Nephron progenitor cell (in vitro differentiated cells): ENCODE results near the gene RAPH1.

Source experiments
- DNase-seq: peaks from one replicate; pipeline ENCODE4 v3.0.0; 2021
- H3K27ac Mint-ChIP-seq: 2 replicates; pipeline ENCODE4 v1.8.0; 2021; ENCODE audit warnings: mild to moderate bottlenecking, moderate library complexity, mixed read lengths
- H3K27me3 Mint-ChIP-seq: 2 replicates; pipeline ENCODE4 v1.8.0; 2021; ENCODE audit warnings: mild to moderate bottlenecking, low read depth, mixed read lengths; ENCODE audit not compliant: poor library complexity
- H3K36me3 Mint-ChIP-seq: 2 replicates; pipeline ENCODE4 v1.8.0; 2021; ENCODE audit warnings: low read depth, mixed read lengths
- H3K4me1 Mint-ChIP-seq: 2 replicates; pipeline ENCODE4 v1.8.0; 2021; ENCODE audit warnings: mixed read lengths
- H3K4me3 Mint-ChIP-seq: 2 replicates; pipeline ENCODE4 v1.8.0; 2021; ENCODE audit warnings: mild to moderate bottlenecking, moderate library complexity, mixed read lengths
- H3K9me3 Mint-ChIP-seq: 2 replicates; pipeline ENCODE4 v1.8.0; 2021; ENCODE audit warnings: mild to moderate bottlenecking, moderate library complexity, mixed read lengths
- CTCF ChIP-seq: fragments of 200-600 bp; sonication (generic); IDR thresholded peaks from 2 replicates; pipeline ENCODE4 v1.5.0; 2021; ENCODE audit warnings: antibody characterized with exemption

Gene RAPH1

GRCh38 chr2:203359450-203359849, 175.7 kb downstream of the RAPH1 start:
- no peak for DNase-seq
- peaks cover 33% of the 10 kb centered on the region for H3K9me3 Mint-ChIP-seq
- TF ChIP-seq CTCF: no peak
- peaks cover 24% of the 10 kb centered on the region for H3K4me1 Mint-ChIP-seq
- no peak overlapping the region for H3K4me3 Mint-ChIP-seq
- peaks cover 3% of the 10 kb centered on the region for H3K27me3 Mint-ChIP-seq
- H3K27ac Mint-ChIP-seq: no peak overlapping the region
- peaks cover 65% of the 10 kb centered on the region for H3K36me3 Mint-ChIP-seq

GRCh38 chr2:203354966-203355365, 180.1 kb downstream of the RAPH1 start:
- DNase-seq: no peak
- Mint-ChIP-seq H3K27me3 (peaks cover 3% of the 10 kb centered on the region), H3K4me1 (peaks cover 7% of the 10 kb centered on the region), H3K27ac (peak overlapping the region; percentile 89), H3K36me3 (peaks cover 83% of the 10 kb centered on the region), H3K9me3 (peaks cover 33% of the 10 kb centered on the region), H3K4me3 (no peak overlapping the region)
- no peak for TF ChIP-seq CTCF

GRCh38 chr2:203352604-203353255, 182.4 kb downstream of the RAPH1 start:
- Mint-ChIP-seq H3K36me3 (peaks cover 82% of the 10 kb centered on the region), H3K9me3 (peaks cover 14% of the 10 kb centered on the region), H3K27ac (no peak overlapping the region), H3K27me3 (peaks cover under 1% of the 10 kb centered on the region), H3K4me3 (no peak overlapping the region), H3K4me1 (no peaks in the 10 kb centered on the region)
- DNase-seq: no peak
- TF ChIP-seq CTCF: no peak

- TF ChIP-seq CTCF: no peak
- Mint-ChIP-seq H3K4me3 (no peak overlapping the region), H3K27me3 (peaks cover 3% of the 10 kb centered on the region), H3K4me1 (no peaks in the 10 kb centered on the region), H3K9me3 (peaks cover 4% of the 10 kb centered on the region), H3K27ac (peak overlapping the region; percentile 59), H3K36me3 (peaks cover 90% of the 10 kb centered on the region)
- no peak for DNase-seq
Measured at GRCh38 chr2:203347375-203347774, 187.7 kb downstream of the RAPH1 start.

GRCh38 chr2:203346612-203347011, 188.5 kb downstream of the RAPH1 start:
- Mint-ChIP-seq H3K27me3 (peaks cover 3% of the 10 kb centered on the region), H3K4me3 (no peak overlapping the region), H3K9me3 (peaks cover 4% of the 10 kb centered on the region), H3K36me3 (peaks cover 90% of the 10 kb centered on the region), H3K4me1 (no peaks in the 10 kb centered on the region), H3K27ac (peak overlapping the region; percentile 46)
- TF ChIP-seq CTCF: no peak
- DNase-seq: no peak

GRCh38 chr2:203344667-203345066, 190.4 kb downstream of the RAPH1 start:
- H3K27me3 Mint-ChIP-seq: peaks cover 3% of the 10 kb centered on the region
- no peak for DNase-seq
- no peaks in the 10 kb centered on the region for H3K9me3 Mint-ChIP-seq
- H3K27ac Mint-ChIP-seq: no peak overlapping the region
- peaks cover 92% of the 10 kb centered on the region for H3K36me3 Mint-ChIP-seq
- no peak overlapping the region for H3K4me3 Mint-ChIP-seq
- TF ChIP-seq CTCF: no peak
- peaks cover 7% of the 10 kb centered on the region for H3K4me1 Mint-ChIP-seq
